Prostate gland (tissue), 2 donors: ENCODE data around the gene ZNF598. TPM values are rescaled to one million over a fixed set of nuclear protein-coding genes. Genes with fewer than 3 reads are reported as not detected.

Experiments
- DNase-seq: peaks from one replicate; pipeline ENCODE4 v3.0.0-alpha.2; 2019; ENCODE audit warnings: low spot score
- H3K27ac ChIP-seq, 2 donors: fragments of 200-600 bp; sonication (generic); 2 replicates each; pipeline ENCODE4 v1.5.1; 2017 to 2019
- H3K27me3 ChIP-seq: fragments of 200-600 bp; sonication (generic); replicated peaks from 2 replicates; pipeline ENCODE4 v1.5.1; 2019; ENCODE audit not compliant: insufficient read depth
- H3K36me3 ChIP-seq, 2 donors: fragments of 200-600 bp; sonication (generic); 1 replicate in 1 of 2; 2 replicates in 1 of 2; pipeline versions ENCODE4 v1.5.1 to v1.8.1; 2017 to 2019
- H3K4me1 ChIP-seq: fragments of 200-600 bp; sonication (generic); replicated peaks from 2 replicates; pipeline ENCODE4 v1.5.1; 2019
- H3K4me3 ChIP-seq, 2 donors: fragments of 200-600 bp; sonication (generic); 2 replicates each; pipeline ENCODE4 v1.5.1; 2017 to 2019
- H3K9me3 ChIP-seq: fragments of 200-600 bp; sonication (generic); 2 replicates; pipeline ENCODE4 v1.5.1; 2017
- CTCF ChIP-seq, 4 experiments: fragments of 200-600 bp in 2 of 4; fragments of 450-650 bp in 2 of 4; sonication (generic) in 2 of 4; IDR thresholded peaks; 1 replicate in 3 of 4; 2 replicates in 1 of 4; pipeline ENCODE4 v1.5.1; 2016 to 2019; ENCODE audit warnings: antibody characterized with exemption in 4 of 4, mild to moderate bottlenecking in 2 of 4, moderate library complexity in 2 of 4
- POLR2A ChIP-seq: fragments of 450-650 bp; IDR thresholded peaks from one replicate; pipeline ENCODE4 v1.6.1; 2016; ENCODE audit warnings: antibody characterized with exemption, mild to moderate bottlenecking
- POLR2AphosphoS5 ChIP-seq: sonication (generic); formaldehyde crosslinking; IDR thresholded peaks from one replicate; pipeline ENCODE4 v1.6.1; 2017; ENCODE audit warnings: antibody characterized with exemption
- WGBS: methylation state at CpG from one replicate; pipeline ENCODE4 v1.1.5; 2018; 5-methylcytosine and 5-hydroxymethylcytosine counted together
- intact Hi-C: fragments of 100-400 bp; cut with DNase I; formaldehyde crosslinking; loops from one replicate; pipeline ENCODE4 v1.14.2; 2022
- total RNA-seq, 2 donors: library from RNA; depleted of rRNA; stranded (reverse); fragments of >200 nt; gene quantifications; one replicate each; pipeline ENCODE4 v1.1.0, GENCODE V29; 2016

ZNF598 gene
- total RNA-seq, 2 donors from 2014 or later: 30.7 to 74.3 TPM

- no peak overlapping the region for H3K4me3 ChIP-seq
- 86% methylated on average over 8 of the region's 21 CpGs for WGBS
- no peaks in the 10 kb centered on the region for H3K9me3 ChIP-seq
- no peak for DNase-seq
- no peak for TF ChIP-seq POLR2AphosphoS5
- TF ChIP-seq CTCF (IDR thresholded peaks at IDR 0.05): no peak
- no peak for TF ChIP-seq POLR2A
- intact Hi-C loops: no loop called here
- no peaks in the 10 kb centered on the region for H3K27me3 ChIP-seq
- H3K36me3 ChIP-seq: no peaks in the 10 kb centered on the region
- H3K4me1 ChIP-seq: peaks cover 6% of the 10 kb centered on the region
- no peak overlapping the region for H3K27ac ChIP-seq
Measured at GRCh38 chr16:2053211-2053610, 43.6 kb upstream of the ZNF598 start.

- H3K27ac ChIP-seq: peak overlapping the region; percentile 66 to 73
- H3K4me3 ChIP-seq: peak overlapping the region; percentile 91
- no peaks in the 10 kb centered on the region for H3K9me3 ChIP-seq
- no peak for DNase-seq
- TF ChIP-seq CTCF (IDR thresholded peaks at IDR 0.05) (no peak), POLR2AphosphoS5 (no peak), POLR2A (no peak)
- H3K4me1 ChIP-seq: peaks cover 9% of the 10 kb centered on the region
- H3K36me3 ChIP-seq: no peaks in the 10 kb centered on the region
- H3K27me3 ChIP-seq: no peaks in the 10 kb centered on the region
- WGBS: under 1% methylated on average over 30 of the region's 30 CpGs
- intact Hi-C loops: no loop called here
Measured at GRCh38 chr16:2048116-2048543, 38.5 kb upstream of the ZNF598 start.

GRCh38 chr16:2047330-2048115 lies 37.9 kb upstream of the ZNF598 start, which contains the start of the genes NTHL1 and TSC2:
Gene NTHL1, minus strand, starts transcription at chr16:2047834. Its CDS starts 11 bp downstream, at chr16:2047823.
Gene TSC2, plus strand, starts transcription at chr16:2047985. Its CDS starts 631 bp downstream, at chr16:2048616.
- H3K27ac ChIP-seq: peak within 1 kb of the TSS; percentile 66 to 73
- H3K9me3 ChIP-seq: no peaks in the 10 kb centered on the region
- TF ChIP-seq POLR2A (no peak), POLR2AphosphoS5 (peak; percentile 97), CTCF (IDR thresholded peaks at IDR 0.05) (peak; percentile 29 to 91 (median 66))
- peak; percentile 97 for DNase-seq
- WGBS: under 1% methylated on average over 57 of the region's 81 CpGs
- no peaks in the 10 kb centered on the region for H3K27me3 ChIP-seq
- peak within 1 kb of the TSS; percentile 91 for H3K4me3 ChIP-seq
- peaks cover 9% of the 10 kb centered on the region for H3K4me1 ChIP-seq
- no peaks in the 10 kb centered on the region for H3K36me3 ChIP-seq
- intact Hi-C loops: no loop called here

- Histone ChIP-seq H3K36me3 (no peaks in the 10 kb centered on the region), H3K27me3 (no peaks in the 10 kb centered on the region), H3K27ac (peak overlapping the region; percentile 66 to 73), H3K4me1 (peaks cover 9% of the 10 kb centered on the region), H3K4me3 (peak overlapping the region; percentile 91), H3K9me3 (no peaks in the 10 kb centered on the region)
- TF ChIP-seq POLR2AphosphoS5 (no peak), CTCF (IDR thresholded peaks at IDR 0.05) (no peak), POLR2A (no peak)
- WGBS: 15% methylated on average over 8 of the region's 8 CpGs
- DNase-seq: no peak
- intact Hi-C loops: no loop called here
Measured at GRCh38 chr16:2046893-2047329, 37.3 kb upstream of the ZNF598 start.
